Measurements from ENCODE around the gene KRT7.

- TF ChIP-seq EZH2 (IDR thresholded peaks at IDR 0.05; ENCODE audit: borderline replicate concordance, low read length) = no peak
- TF ChIP-seq, protein P1, sequence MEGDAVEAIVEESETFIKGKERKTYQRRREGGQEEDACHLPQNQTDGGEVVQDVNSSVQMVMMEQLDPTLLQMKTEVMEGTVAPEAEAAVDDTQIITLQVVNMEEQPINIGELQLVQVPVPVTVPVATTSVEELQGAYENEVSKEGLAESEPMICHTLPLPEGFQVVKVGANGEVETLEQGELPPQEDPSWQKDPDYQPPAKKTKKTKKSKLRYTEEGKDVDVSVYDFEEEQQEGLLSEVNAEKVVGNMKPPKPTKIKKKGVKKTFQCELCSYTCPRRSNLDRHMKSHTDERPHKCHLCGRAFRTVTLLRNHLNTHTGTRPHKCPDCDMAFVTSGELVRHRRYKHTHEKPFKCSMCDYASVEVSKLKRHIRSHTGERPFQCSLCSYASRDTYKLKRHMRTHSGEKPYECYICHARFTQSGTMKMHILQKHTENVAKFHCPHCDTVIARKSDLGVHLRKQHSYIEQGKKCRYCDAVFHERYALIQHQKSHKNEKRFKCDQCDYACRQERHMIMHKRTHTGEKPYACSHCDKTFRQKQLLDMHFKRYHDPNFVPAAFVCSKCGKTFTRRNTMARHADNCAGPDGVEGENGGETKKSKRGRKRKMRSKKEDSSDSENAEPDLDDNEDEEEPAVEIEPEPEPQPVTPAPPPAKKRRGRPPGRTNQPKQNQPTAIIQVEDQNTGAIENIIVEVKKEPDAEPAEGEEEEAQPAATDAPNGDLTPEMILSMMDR (IDR thresholded peaks at IDR 0.05; ENCODE audit: low read length) = no peak
Measured at GRCh38 chr12:52186118-52186840, 46.8 kb upstream of the KRT7 start.

All from OCI-LY1 (cell line).